Measurements from ENCODE around the gene ANO6.

- TF ChIP-seq CTCF (IDR thresholded peaks at IDR 0.05) (no peak), POLR2A (IDR thresholded peaks at IDR 0.05) (no peak), POLR2AphosphoS5 (IDR thresholded peaks at IDR 0.05) (no peak)
Observed at GRCh38 chr12:45322810-45323209, 106.9 kb downstream of the ANO6 start.
